Activated T-cell treated with anti-CD3 and anti-CD28 coated beads, Interleukin-2, amount 50 U/mL, for 72 hours (primary cell): ENCODE results near the gene PPP1R26. TPM values are rescaled to one million over a fixed set of nuclear protein-coding genes. Genes with fewer than 3 reads are reported as not detected.
A peak's percentile ranks its signal among the peaks of the same experiment; 100 is the strongest.
"Not testable (repeated sequence)": the region's sequence is repeated elsewhere in the genome, so short reads cannot be mapped to it uniquely, and the experiment has no call there.

ENCODE experiments used
- ATAC-seq, 2 donors: fragments of 150-1000 bp; cut with Tn5 transposase; replicated peaks in 1 of 2; 2 replicates each; pipeline ENCODE4 v1.10.0; 2021; ENCODE audit warnings: moderate library complexity in 2 of 2, mild to moderate bottlenecking in 1 of 2
- DNase-seq, 2 donors: peaks; one replicate each; pipeline ENCODE4 v3.0.0; 2021 to 2022; ENCODE audit warnings: mixed read lengths in 1 of 2
- H3K27ac Mint-ChIP-seq: one replicate; pipeline ENCODE4 v1.8.0; 2022; ENCODE audit warnings: mild to moderate bottlenecking, moderate library complexity, mixed read lengths
- H3K27me3 Mint-ChIP-seq: one replicate; pipeline ENCODE4 v1.8.0; 2022; ENCODE audit warnings: low read depth, mixed read lengths
- H3K36me3 Mint-ChIP-seq, 2 donors: one replicate each; pipeline ENCODE4 v1.8.0; 2022; ENCODE audit warnings: mixed read lengths in 2 of 2, mild to moderate bottlenecking in 1 of 2; ENCODE audit not compliant: insufficient read depth in 2 of 2
- H3K4me1 Mint-ChIP-seq: one replicate; pipeline ENCODE4 v1.8.0; 2022; ENCODE audit warnings: low read depth, mixed read lengths
- H3K4me3 Mint-ChIP-seq, 2 donors: one replicate each; pipeline ENCODE4 v1.8.0; 2022; ENCODE audit warnings: mild to moderate bottlenecking in 2 of 2, mixed read lengths in 2 of 2, moderate library complexity in 2 of 2
- H3K9me3 Mint-ChIP-seq, 2 donors: one replicate each; pipeline ENCODE4 v1.8.0; 2022; ENCODE audit warnings: mixed read lengths in 2 of 2
- total RNA-seq, 2 donors: library from RNA; stranded (reverse); gene quantifications; one replicate each; pipeline ENCODE4 v1.2.3, GENCODE V29; 2022

PPP1R26 gene
- total RNA-seq, 2 donors from 2014 or later: 0.96 to 2.8 TPM

GRCh38 chr9:135506327-135507103, 26.9 kb downstream of the PPP1R26 start:
- Mint-ChIP-seq H3K4me1 (peaks cover 22% of the 10 kb centered on the region), H3K27ac (no peak overlapping the region), H3K27me3 (no peaks in the 10 kb centered on the region), H3K9me3 (peaks cover 3 to 7% of the 10 kb centered on the region in 2 donors), H3K4me3 (no peak overlapping the region), H3K36me3 (peaks cover 6 to 11% of the 10 kb centered on the region in 2 donors)
- DNase-seq (no peak), ATAC-seq (no peak)

- H3K36me3 Mint-ChIP-seq: peaks cover 4 to 8% of the 10 kb centered on the region in 2 donors
- H3K4me1 Mint-ChIP-seq: peaks cover 22% of the 10 kb centered on the region
- peaks cover 3 to 7% of the 10 kb centered on the region in 2 donors for H3K9me3 Mint-ChIP-seq
- no peak overlapping the region for H3K4me3 Mint-ChIP-seq
- DNase-seq (no peak), ATAC-seq (no peak)
- no peak overlapping the region for H3K27ac Mint-ChIP-seq
- peaks cover 2% of the 10 kb centered on the region for H3K27me3 Mint-ChIP-seq
Observed at GRCh38 chr9:135507104-135508035, 27.8 kb downstream of the PPP1R26 start.

GRCh38 chr9:135508211-135508820, 28.7 kb downstream of the PPP1R26 start:
- Mint-ChIP-seq H3K27ac (no peak overlapping the region), H3K36me3 (peaks cover 4 to 5% of the 10 kb centered on the region in 2 donors), H3K4me3 (no peak overlapping the region), H3K27me3 (peaks cover 6% of the 10 kb centered on the region), H3K9me3 (peaks cover 3 to 7% of the 10 kb centered on the region in 2 donors), H3K4me1 (peaks cover 20% of the 10 kb centered on the region)
- no peak for DNase-seq
- no peak for ATAC-seq

- no peak overlapping the region for H3K4me3 Mint-ChIP-seq
- H3K27me3 Mint-ChIP-seq: peaks cover 6% of the 10 kb centered on the region
- peaks cover 4% of the 10 kb centered on the region in 2 donors for H3K36me3 Mint-ChIP-seq
- H3K27ac Mint-ChIP-seq: no peak overlapping the region
- H3K4me1 Mint-ChIP-seq: peaks cover 18% of the 10 kb centered on the region
- ATAC-seq (no peak), DNase-seq (no peak)
- peaks cover 3 to 7% of the 10 kb centered on the region in 2 donors for H3K9me3 Mint-ChIP-seq
Observed at GRCh38 chr9:135509458-135509857, 29.9 kb downstream of the PPP1R26 start.

GRCh38 chr9:135512241-135512603, 32.6 kb downstream of the PPP1R26 start:
- H3K4me1 Mint-ChIP-seq: peaks cover 17% of the 10 kb centered on the region
- H3K9me3 Mint-ChIP-seq: peaks cover 3 to 7% of the 10 kb centered on the region in 2 donors
- no peak overlapping the region for H3K27ac Mint-ChIP-seq
- ATAC-seq: no peak
- H3K4me3 Mint-ChIP-seq: no peak overlapping the region
- peaks cover 6% of the 10 kb centered on the region for H3K27me3 Mint-ChIP-seq
- DNase-seq: no peak
- peaks cover 4% of the 10 kb centered on the region in 2 donors for H3K36me3 Mint-ChIP-seq

- DNase-seq (no peak), ATAC-seq (no peak)
- H3K9me3 Mint-ChIP-seq: peaks cover 3 to 7% of the 10 kb centered on the region in 2 donors
- H3K4me3 Mint-ChIP-seq: no peak overlapping the region
- H3K27me3 Mint-ChIP-seq: peaks cover 13% of the 10 kb centered on the region
- peaks cover 17% of the 10 kb centered on the region for H3K4me1 Mint-ChIP-seq
- H3K27ac Mint-ChIP-seq: no peak overlapping the region
- peaks cover 4% of the 10 kb centered on the region in 2 donors for H3K36me3 Mint-ChIP-seq
Observed at GRCh38 chr9:135512904-135513303, 33.3 kb downstream of the PPP1R26 start.

GRCh38 chr9:135513351-135513846, 33.8 kb downstream of the PPP1R26 start:
- Mint-ChIP-seq H3K27ac (no peak overlapping the region), H3K4me3 (no peak overlapping the region), H3K4me1 (peaks cover 20% of the 10 kb centered on the region), H3K9me3 (peaks cover 3 to 7% of the 10 kb centered on the region in 2 donors), H3K27me3 (peaks cover 18% of the 10 kb centered on the region), H3K36me3 (peaks cover 4% of the 10 kb centered on the region in 2 donors)
- ATAC-seq (no peak), DNase-seq (no peak)

GRCh38 chr9:135513906-135514305, 34.3 kb downstream of the PPP1R26 start:
- H3K9me3 Mint-ChIP-seq, H3K4me3 Mint-ChIP-seq, H3K27ac Mint-ChIP-seq, H3K36me3 Mint-ChIP-seq, DNase-seq, ATAC-seq: not testable (repeated sequence)
- Mint-ChIP-seq H3K27me3 (peaks cover 20% of the 10 kb centered on the region), H3K4me1 (peaks cover 20% of the 10 kb centered on the region)

GRCh38 chr9:135514342-135515082, 34.9 kb downstream of the PPP1R26 start:
- H3K36me3 Mint-ChIP-seq: peaks cover 0 to under 1% of the 10 kb centered on the region in 2 donors
- DNase-seq: no peak
- H3K9me3 Mint-ChIP-seq: peaks cover 0 to 1% of the 10 kb centered on the region in 2 donors
- no peak overlapping the region for H3K27ac Mint-ChIP-seq
- no peak for ATAC-seq
- H3K4me3 Mint-ChIP-seq: no peak overlapping the region
- peaks cover 20% of the 10 kb centered on the region for H3K4me1 Mint-ChIP-seq
- peaks cover 25% of the 10 kb centered on the region for H3K27me3 Mint-ChIP-seq

GRCh38 chr9:135515083-135515951, 35.7 kb downstream of the PPP1R26 start:
- no peak for ATAC-seq
- Mint-ChIP-seq H3K9me3 (no peaks in the 10 kb centered on the region), H3K4me1 (peaks cover 20% of the 10 kb centered on the region), H3K4me3 (no peak overlapping the region), H3K36me3 (no peaks in the 10 kb centered on the region), H3K27ac (no peak overlapping the region), H3K27me3 (peaks cover 33% of the 10 kb centered on the region)
- DNase-seq: no peak

- DNase-seq: no peak
- Mint-ChIP-seq H3K27me3 (peaks cover 38% of the 10 kb centered on the region), H3K27ac (no peak overlapping the region), H3K36me3 (no peaks in the 10 kb centered on the region), H3K4me3 (no peak overlapping the region), H3K4me1 (peaks cover 16% of the 10 kb centered on the region), H3K9me3 (no peaks in the 10 kb centered on the region)
- peak; percentile 32 to 60 for ATAC-seq
Observed at GRCh38 chr9:135516132-135516860, 36.7 kb downstream of the PPP1R26 start.
